ENCODE results near the gene LAGE3. TPM values are rescaled to one million over a fixed set of nuclear protein-coding genes. Genes with fewer than 3 reads are reported as not detected.

LAGE3 gene
- 45.4 TPM for polyA plus RNA-seq (2013, experiment 1 of 2)
- polyA plus RNA-seq (2013, experiment 2 of 2): 45.3 TPM

GRCh38 chrX:154478728-154479622, at the start of gene LAGE3:
TSS of gene LAGE3 (minus strand) at chrX:154479281. CDS start at chrX:154478915, 366 bp downstream.
- no peaks in the 10 kb centered on the region for H3K79me1 ChIP-seq (ENCODE audit: low read length)
- no peaks in the 10 kb centered on the region for H3K36me3 ChIP-seq (ENCODE audit: control insufficient read depth, insufficient read depth, low read length)
- DNase-seq: peak; percentile 86
- peak within 1 kb of the TSS; percentile 35 for H3K4me3 ChIP-seq (ENCODE audit: low read length)
- H3K4ac ChIP-seq (ENCODE audit: low read depth, low read length): no peak within 1 kb of the TSS
- peak within 1 kb of the TSS; percentile 45 for H3K18ac ChIP-seq (ENCODE audit: low read length)
- no peak within 1 kb of the TSS for H4K8ac ChIP-seq (ENCODE audit: low read depth, low read length)
- H4K5ac ChIP-seq (ENCODE audit: low read length): no peak within 1 kb of the TSS
- peak within 1 kb of the TSS; percentile 60 for H3K9ac ChIP-seq (ENCODE audit: low read length)
- H2BK5ac ChIP-seq (ENCODE audit: low read length): no peak within 1 kb of the TSS
- H3K56ac ChIP-seq (ENCODE audit: low read length): peak within 1 kb of the TSS; percentile 71
- H3K79me2 ChIP-seq (ENCODE audit: control insufficient read depth, insufficient read depth, low read length): no peaks in the 10 kb centered on the region
- H2AK5ac ChIP-seq (ENCODE audit: low read length): no peak within 1 kb of the TSS
- H3K23ac ChIP-seq (ENCODE audit: low read length): no peak within 1 kb of the TSS
- no peaks in the 10 kb centered on the region for H3K4me1 ChIP-seq (ENCODE audit: control insufficient read depth, low read depth, low read length)
- H3K27me3 ChIP-seq (ENCODE audit: insufficient read depth, low read length, poor library complexity): no peaks in the 10 kb centered on the region
- no CpG with 5 or more reads among the region's 85 CpGs for WGBS (ENCODE audit: extremely low coverage, insufficient coverage, low lambda C conversion rate)
- H3K27ac ChIP-seq (ENCODE audit: low read depth, low read length): no peak within 1 kb of the TSS
- H2BK120ac ChIP-seq (ENCODE audit: low read depth, low read length): no peak within 1 kb of the TSS
- H3K4me2 ChIP-seq (ENCODE audit: low read length): peak within 1 kb of the TSS; percentile 34
- no peak within 1 kb of the TSS for H2BK15ac ChIP-seq (replicated peaks; ENCODE audit: low read depth)

- Histone ChIP-seq H3K27ac (ENCODE audit: low read depth, low read length) (no peak overlapping the region), H4K8ac (ENCODE audit: low read depth, low read length) (no peak overlapping the region), H3K4ac (ENCODE audit: low read depth, low read length) (no peak overlapping the region), H3K9ac (ENCODE audit: low read length) (peak overlapping the region; percentile 63), H3K36me3 (ENCODE audit: control insufficient read depth, insufficient read depth, low read length) (no peaks in the 10 kb centered on the region), H3K79me2 (ENCODE audit: control insufficient read depth, insufficient read depth, low read length) (no peaks in the 10 kb centered on the region), H3K27me3 (ENCODE audit: insufficient read depth, low read length, poor library complexity) (no peaks in the 10 kb centered on the region), H3K4me3 (ENCODE audit: low read length) (no peak overlapping the region), H3K79me1 (ENCODE audit: low read length) (no peaks in the 10 kb centered on the region), H3K56ac (ENCODE audit: low read length) (peak overlapping the region; percentile 74), H2BK5ac (ENCODE audit: low read length) (no peak overlapping the region), H2AK5ac (ENCODE audit: low read length) (no peak overlapping the region), H4K5ac (ENCODE audit: low read length) (no peak overlapping the region), H3K4me1 (ENCODE audit: control insufficient read depth, low read depth, low read length) (no peaks in the 10 kb centered on the region), H3K4me2 (ENCODE audit: low read length) (no peak overlapping the region), H2BK120ac (ENCODE audit: low read depth, low read length) (no peak overlapping the region), H3K18ac (ENCODE audit: low read length) (no peak overlapping the region), H3K23ac (ENCODE audit: low read length) (no peak overlapping the region), H2BK15ac (replicated peaks; ENCODE audit: low read depth) (no peak overlapping the region)
- WGBS (ENCODE audit: extremely low coverage, insufficient coverage, low lambda C conversion rate): no CpG with 5 or more reads among the region's 15 CpGs
- DNase-seq: peak; percentile 88
These were observed 48.0 kb upstream of the LAGE3 start for GRCh38 chrX:154526901-154527675.

GRCh38 chrX:154525606-154526490, 46.8 kb upstream of the LAGE3 start:
- H2AK5ac ChIP-seq (ENCODE audit: low read length): no peak overlapping the region
- no peak overlapping the region for H3K56ac ChIP-seq (ENCODE audit: low read length)
- no peak overlapping the region for H3K23ac ChIP-seq (ENCODE audit: low read length)
- H4K8ac ChIP-seq (ENCODE audit: low read depth, low read length): no peak overlapping the region
- H4K5ac ChIP-seq (ENCODE audit: low read length): no peak overlapping the region
- no peak overlapping the region for H3K4me2 ChIP-seq (ENCODE audit: low read length)
- H3K79me2 ChIP-seq (ENCODE audit: control insufficient read depth, insufficient read depth, low read length): no peaks in the 10 kb centered on the region
- no peak overlapping the region for H3K4me3 ChIP-seq (ENCODE audit: low read length)
- H3K79me1 ChIP-seq (ENCODE audit: low read length): no peaks in the 10 kb centered on the region
- H3K9ac ChIP-seq (ENCODE audit: low read length): no peak overlapping the region
- WGBS (ENCODE audit: extremely low coverage, insufficient coverage, low lambda C conversion rate): no CpG with 5 or more reads among the region's 14 CpGs
- DNase-seq: no peak
- no peak overlapping the region for H3K27ac ChIP-seq (ENCODE audit: low read depth, low read length)
- no peaks in the 10 kb centered on the region for H3K4me1 ChIP-seq (ENCODE audit: control insufficient read depth, low read depth, low read length)
- no peak overlapping the region for H2BK15ac ChIP-seq (replicated peaks; ENCODE audit: low read depth)
- H3K36me3 ChIP-seq (ENCODE audit: control insufficient read depth, insufficient read depth, low read length): no peaks in the 10 kb centered on the region
- no peak overlapping the region for H3K4ac ChIP-seq (ENCODE audit: low read depth, low read length)
- H3K27me3 ChIP-seq (ENCODE audit: insufficient read depth, low read length, poor library complexity): no peaks in the 10 kb centered on the region
- H3K18ac ChIP-seq (ENCODE audit: low read length): no peak overlapping the region
- H2BK120ac ChIP-seq (ENCODE audit: low read depth, low read length): no peak overlapping the region
- no peak overlapping the region for H2BK5ac ChIP-seq (ENCODE audit: low read length)

GRCh38 chrX:154519389-154519788, 40.3 kb upstream of the LAGE3 start:
- H3K4me3 ChIP-seq (ENCODE audit: low read length): no peak overlapping the region
- WGBS (ENCODE audit: extremely low coverage, insufficient coverage, low lambda C conversion rate): no CpG with 5 or more reads among the region's 8 CpGs
- no peak overlapping the region for H3K4me2 ChIP-seq (ENCODE audit: low read length)
- no peaks in the 10 kb centered on the region for H3K79me1 ChIP-seq (ENCODE audit: low read length)
- H3K27ac ChIP-seq (ENCODE audit: low read depth, low read length): no peak overlapping the region
- no peaks in the 10 kb centered on the region for H3K4me1 ChIP-seq (ENCODE audit: control insufficient read depth, low read depth, low read length)
- H3K18ac ChIP-seq (ENCODE audit: low read length): no peak overlapping the region
- H2BK120ac ChIP-seq (ENCODE audit: low read depth, low read length): no peak overlapping the region
- H3K23ac ChIP-seq (ENCODE audit: low read length): no peak overlapping the region
- H2BK5ac ChIP-seq (ENCODE audit: low read length): no peak overlapping the region
- H3K79me2 ChIP-seq (ENCODE audit: control insufficient read depth, insufficient read depth, low read length): no peaks in the 10 kb centered on the region
- H3K56ac ChIP-seq (ENCODE audit: low read length): no peak overlapping the region
- H3K27me3 ChIP-seq (ENCODE audit: insufficient read depth, low read length, poor library complexity): no peaks in the 10 kb centered on the region
- no peak overlapping the region for H4K8ac ChIP-seq (ENCODE audit: low read depth, low read length)
- no peak overlapping the region for H2AK5ac ChIP-seq (ENCODE audit: low read length)
- no peak overlapping the region for H3K4ac ChIP-seq (ENCODE audit: low read depth, low read length)
- H4K5ac ChIP-seq (ENCODE audit: low read length): no peak overlapping the region
- no peak overlapping the region for H2BK15ac ChIP-seq (replicated peaks; ENCODE audit: low read depth)
- no peaks in the 10 kb centered on the region for H3K36me3 ChIP-seq (ENCODE audit: control insufficient read depth, insufficient read depth, low read length)
- H3K9ac ChIP-seq (ENCODE audit: low read length): no peak overlapping the region
- DNase-seq: no peak

GRCh38 chrX:154517101-154517781, 38.2 kb upstream of the LAGE3 start:
- no peak overlapping the region for H4K8ac ChIP-seq (ENCODE audit: low read depth, low read length)
- H3K4ac ChIP-seq (ENCODE audit: low read depth, low read length): no peak overlapping the region
- no peaks in the 10 kb centered on the region for H3K36me3 ChIP-seq (ENCODE audit: control insufficient read depth, insufficient read depth, low read length)
- H2BK15ac ChIP-seq (replicated peaks; ENCODE audit: low read depth): no peak overlapping the region
- H3K23ac ChIP-seq (ENCODE audit: low read length): no peak overlapping the region
- H3K18ac ChIP-seq (ENCODE audit: low read length): peak overlapping the region; percentile 1
- peak overlapping the region; percentile 40 for H3K9ac ChIP-seq (ENCODE audit: low read length)
- peak overlapping the region; percentile 78 for H3K4me2 ChIP-seq (ENCODE audit: low read length)
- H3K56ac ChIP-seq (ENCODE audit: low read length): peak overlapping the region; percentile 88
- H3K79me2 ChIP-seq (ENCODE audit: control insufficient read depth, insufficient read depth, low read length): no peaks in the 10 kb centered on the region
- H3K27me3 ChIP-seq (ENCODE audit: insufficient read depth, low read length, poor library complexity): no peaks in the 10 kb centered on the region
- peak; percentile 88 for DNase-seq
- WGBS (ENCODE audit: extremely low coverage, insufficient coverage, low lambda C conversion rate): no CpG with 5 or more reads among the region's 25 CpGs
- no peak overlapping the region for H2BK5ac ChIP-seq (ENCODE audit: low read length)
- no peak overlapping the region for H3K27ac ChIP-seq (ENCODE audit: low read depth, low read length)
- no peaks in the 10 kb centered on the region for H3K79me1 ChIP-seq (ENCODE audit: low read length)
- H3K4me3 ChIP-seq (ENCODE audit: low read length): no peak overlapping the region
- H3K4me1 ChIP-seq (ENCODE audit: control insufficient read depth, low read depth, low read length): no peaks in the 10 kb centered on the region
- no peak overlapping the region for H2BK120ac ChIP-seq (ENCODE audit: low read depth, low read length)
- H2AK5ac ChIP-seq (ENCODE audit: low read length): no peak overlapping the region
- no peak overlapping the region for H4K5ac ChIP-seq (ENCODE audit: low read length)

All from mesendoderm (in vitro differentiated cells).